Measurements from ENCODE around the gene TEKTIP1. TPM values are rescaled to one million over a fixed set of nuclear protein-coding genes. Genes with fewer than 3 reads are reported as not detected.
"Not testable (repeated sequence)": the region's sequence is repeated elsewhere in the genome, so short reads cannot be mapped to it uniquely, and the experiment has no call there.

The TEKTIP1 gene
- total RNA-seq, 2 experiments from 2014 or later, result 4.3 to 6.6 TPM

DNA sequence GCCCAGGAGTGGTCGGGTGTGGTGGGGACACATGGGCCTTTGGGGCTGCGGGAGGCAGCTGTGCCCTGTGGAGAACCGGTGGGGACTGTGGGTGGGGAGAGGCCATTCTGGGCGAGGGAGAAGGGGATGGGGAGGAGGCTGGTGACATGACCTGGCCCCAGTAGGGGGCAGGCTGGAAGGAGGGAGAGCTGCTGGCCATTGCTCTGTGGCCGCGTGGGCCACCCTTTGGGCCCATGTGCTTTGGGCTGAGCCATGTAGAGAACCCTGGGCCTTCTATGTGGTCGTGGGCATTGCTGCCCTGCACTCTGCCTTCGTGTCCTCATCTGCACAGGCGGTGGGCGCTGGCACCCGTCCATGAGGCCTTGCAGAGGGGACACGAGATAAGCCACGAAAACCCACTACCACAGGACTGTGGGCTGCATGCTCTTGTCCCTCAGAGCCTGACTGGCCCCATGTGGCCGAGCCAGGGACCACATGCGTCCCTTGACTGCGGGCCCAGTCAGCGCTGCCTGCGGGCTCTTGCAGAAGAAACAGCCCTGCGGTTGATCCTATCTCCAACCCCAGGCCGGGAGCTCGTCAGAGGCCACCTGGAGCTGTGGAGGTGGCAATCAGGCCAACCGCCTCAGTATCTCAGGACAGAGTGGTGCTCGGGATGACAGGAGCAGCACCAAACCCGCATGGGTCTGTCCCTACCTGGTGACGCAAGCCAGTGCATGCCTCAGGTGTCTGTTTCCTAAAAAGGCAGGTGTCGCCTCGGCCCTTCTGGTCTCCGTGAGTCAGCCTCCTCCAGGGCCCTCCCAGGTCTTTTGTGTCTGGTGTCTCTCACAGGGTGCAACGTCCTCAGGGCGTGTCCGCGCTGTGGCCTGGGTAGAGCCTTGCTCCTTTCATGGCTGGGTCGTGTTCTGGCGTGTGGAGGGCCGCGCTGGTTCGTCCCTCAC, 18.5 kb upstream of the TEKTIP1 start:
- CTCF ChIA-PET, result no interaction called here

DNA sequence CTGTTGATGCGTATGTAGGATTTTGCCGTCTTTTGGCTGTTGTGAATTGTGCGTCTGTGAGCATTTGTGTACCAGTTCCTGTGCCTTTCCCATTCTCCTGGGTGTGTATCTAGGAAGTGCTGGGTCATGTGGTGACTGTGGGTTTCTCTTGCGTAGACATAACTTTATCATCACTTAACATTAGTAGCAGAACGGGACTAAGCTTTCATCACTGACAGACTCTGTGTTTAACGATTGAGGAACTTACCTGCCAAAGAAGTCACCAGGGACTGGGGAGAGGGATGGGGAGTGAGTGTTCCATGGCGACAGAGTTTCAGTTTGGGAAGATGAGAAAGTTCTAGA, 17.9 kb upstream of the TEKTIP1 start:
- Mint-ChIP-seq H3K4me3 (no peak overlapping the region), H3K4me1 (peaks cover 14% of the 10 kb centered on the region), H3K27me3 (no peaks in the 10 kb centered on the region), H3K36me3 (ENCODE audit: low read depth) (peaks cover 28% of the 10 kb centered on the region), H3K27ac (no peak overlapping the region), H3K9me3 (no peaks in the 10 kb centered on the region)
- POLR2A ChIA-PET, result no interaction called here
- CTCF ChIA-PET, result no interaction called here
- DNase-seq, result no peak

More for the DNA sequence above, 18.5 kb upstream of the TEKTIP1 start:
- DNase-seq, result no peak
- Mint-ChIP-seq H3K4me3 (no peak overlapping the region), H3K9me3 (no peaks in the 10 kb centered on the region), H3K27ac (no peak overlapping the region), H3K4me1 (peaks cover 18% of the 10 kb centered on the region), H3K27me3 (no peaks in the 10 kb centered on the region), H3K36me3 (ENCODE audit: low read depth) (peaks cover 25% of the 10 kb centered on the region)
- POLR2A ChIA-PET, result no interaction called here

DNA sequence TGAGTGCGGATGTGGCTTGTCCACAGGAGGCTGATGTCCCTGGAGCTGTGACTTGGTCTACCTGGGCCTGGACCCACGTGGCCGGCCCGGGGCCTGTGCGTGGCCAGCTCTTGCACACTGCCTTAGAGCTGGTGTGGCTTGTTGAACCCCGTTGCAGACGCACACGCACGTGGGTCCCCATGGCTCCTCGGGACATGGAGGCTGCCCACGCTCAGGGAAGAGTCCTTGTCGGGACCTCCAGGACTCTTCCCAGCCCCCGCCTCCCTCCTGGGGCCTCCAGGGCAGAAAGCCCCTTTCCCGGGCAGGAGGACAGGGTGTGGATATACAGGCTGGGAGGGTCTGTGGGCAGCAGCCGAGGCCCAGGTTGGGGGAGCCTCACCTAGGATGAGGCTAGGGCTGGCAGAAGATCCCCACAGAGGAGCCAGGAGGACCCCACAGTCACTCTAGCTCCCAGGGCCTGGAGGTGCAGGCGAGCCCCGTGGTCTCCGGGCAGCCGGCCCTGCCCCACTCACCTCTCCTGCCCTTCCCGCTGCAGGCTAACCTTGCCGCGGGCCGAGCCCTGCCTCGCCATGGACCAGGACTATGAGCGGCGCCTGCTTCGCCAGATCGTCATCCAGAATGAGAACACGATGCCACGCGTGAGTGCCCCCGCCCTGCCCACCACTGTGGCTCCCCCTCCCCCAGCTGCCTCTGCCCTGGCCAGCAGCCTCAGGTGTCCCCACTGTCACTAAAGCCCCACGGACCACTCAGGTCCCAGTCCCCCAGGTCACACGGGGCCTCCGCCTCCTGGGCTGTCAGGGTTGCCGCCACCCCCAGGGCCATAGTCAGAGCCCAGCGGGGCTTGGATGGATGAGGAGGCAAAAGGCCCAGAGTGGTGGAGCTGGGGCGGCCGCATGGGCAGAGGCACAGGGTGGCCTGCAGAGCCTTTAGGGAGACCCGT, 16.3 kb upstream of the TEKTIP1 start:
- Mint-ChIP-seq H3K27me3 (no peaks in the 10 kb centered on the region), H3K27ac (no peak overlapping the region), H3K4me1 (peaks cover 4% of the 10 kb centered on the region), H3K36me3 (ENCODE audit: low read depth) (peaks cover 33% of the 10 kb centered on the region), H3K4me3 (no peak overlapping the region), H3K9me3 (no peaks in the 10 kb centered on the region)
- POLR2A ChIA-PET, result no interaction called here
- CTCF ChIA-PET, result interaction anchor here (0.7 kb wide), 1 partner anchor 306 kb away, joined by 4 read pairs; no protein-coding TSS in a partner anchor
- DNase-seq, result no peak

DNA sequence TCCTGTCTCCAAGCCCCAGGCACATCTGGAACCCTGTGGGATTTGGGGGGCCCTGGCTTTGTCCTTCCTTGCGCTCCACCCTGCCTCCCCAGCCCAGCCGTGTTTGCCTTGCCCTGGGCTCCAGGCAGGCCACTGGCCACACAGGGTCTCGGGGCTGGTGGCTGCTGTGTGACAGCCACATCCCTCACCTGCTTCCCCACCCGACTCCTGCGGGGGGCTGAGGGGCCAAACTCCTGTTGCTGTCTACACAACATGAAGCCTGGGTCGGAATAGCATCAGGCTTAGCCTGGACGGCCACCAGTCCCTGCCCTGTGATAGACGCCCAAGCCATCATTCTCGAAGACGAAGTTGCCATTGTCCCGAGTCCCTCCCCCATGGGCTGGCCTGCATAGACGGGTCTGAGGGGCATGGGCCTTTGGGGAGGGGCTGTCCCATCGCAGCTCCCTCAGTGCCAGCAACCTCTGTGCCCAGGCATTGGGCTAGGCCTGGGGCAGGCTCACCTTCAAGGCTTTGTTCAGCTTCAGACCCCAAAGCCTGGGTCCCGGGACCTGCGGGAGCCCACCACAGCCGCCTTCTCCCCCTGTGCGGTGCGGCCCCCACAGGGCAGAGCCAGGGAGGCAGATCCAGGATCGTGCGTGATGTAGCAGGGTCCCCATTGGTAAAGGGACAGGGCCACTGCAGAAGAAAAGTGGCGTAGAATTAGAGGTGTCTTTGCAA, 15.5 kb upstream of the TEKTIP1 start:
- POLR2A ChIA-PET, result no interaction called here
- H3K4me3 Mint-ChIP-seq, result no peak overlapping the region
- peaks cover 33% of the 10 kb centered on the region for H3K36me3 Mint-ChIP-seq (ENCODE audit: low read depth)
- no peaks in the 10 kb centered on the region for H3K9me3 Mint-ChIP-seq
- H3K4me1 Mint-ChIP-seq, result peaks cover 4% of the 10 kb centered on the region
- DNase-seq, result no peak
- CTCF ChIA-PET, result no interaction called here
- no peaks in the 10 kb centered on the region for H3K27me3 Mint-ChIP-seq
- H3K27ac Mint-ChIP-seq, result no peak overlapping the region

DNA sequence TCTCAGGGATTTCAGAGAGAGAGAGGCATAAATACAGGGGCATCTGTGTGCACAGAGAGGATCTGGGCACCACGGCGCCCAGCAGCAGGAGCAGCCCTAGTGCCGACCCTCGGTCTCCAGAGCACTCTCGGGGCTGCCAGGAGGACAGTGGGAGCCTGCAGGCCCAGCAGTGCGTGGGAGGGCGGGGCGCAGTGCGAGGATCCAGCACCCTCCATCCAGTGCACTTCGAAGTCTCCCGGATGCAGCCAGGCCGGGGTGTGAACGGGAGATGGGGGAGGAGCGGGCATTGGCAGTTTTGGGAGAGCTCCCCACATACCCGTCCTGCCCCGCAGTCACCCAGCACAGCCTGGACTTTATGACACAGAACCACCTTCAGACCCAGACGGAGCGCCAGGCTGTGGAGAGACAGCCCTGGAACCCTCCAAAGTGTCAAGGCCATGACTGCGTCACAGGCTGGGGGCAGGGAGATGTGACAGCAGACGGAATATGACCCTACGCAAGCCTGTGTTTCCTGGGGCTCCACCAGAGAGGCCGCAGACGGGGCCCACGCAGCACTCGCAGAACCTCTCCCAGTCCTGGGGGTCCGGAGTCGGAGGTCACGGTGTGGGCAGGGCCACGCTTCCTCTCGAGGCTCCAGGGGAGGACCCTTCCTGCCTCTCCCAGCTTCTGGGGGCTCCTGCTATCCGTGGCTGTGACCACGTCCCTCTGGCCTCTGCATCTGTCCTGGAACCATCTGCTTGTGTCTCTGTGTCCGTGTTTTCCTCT, 14.7 kb upstream of the TEKTIP1 start:
- no peak for DNase-seq
- Mint-ChIP-seq H3K36me3 (ENCODE audit: low read depth) (peaks cover 33% of the 10 kb centered on the region), H3K4me1 (peaks cover 4% of the 10 kb centered on the region), H3K9me3 (no peaks in the 10 kb centered on the region), H3K4me3 (no peak overlapping the region), H3K27me3 (no peaks in the 10 kb centered on the region), H3K27ac (no peak overlapping the region)
- ChIA-PET POLR2A (no interaction called here), CTCF (no interaction called here)

DNA sequence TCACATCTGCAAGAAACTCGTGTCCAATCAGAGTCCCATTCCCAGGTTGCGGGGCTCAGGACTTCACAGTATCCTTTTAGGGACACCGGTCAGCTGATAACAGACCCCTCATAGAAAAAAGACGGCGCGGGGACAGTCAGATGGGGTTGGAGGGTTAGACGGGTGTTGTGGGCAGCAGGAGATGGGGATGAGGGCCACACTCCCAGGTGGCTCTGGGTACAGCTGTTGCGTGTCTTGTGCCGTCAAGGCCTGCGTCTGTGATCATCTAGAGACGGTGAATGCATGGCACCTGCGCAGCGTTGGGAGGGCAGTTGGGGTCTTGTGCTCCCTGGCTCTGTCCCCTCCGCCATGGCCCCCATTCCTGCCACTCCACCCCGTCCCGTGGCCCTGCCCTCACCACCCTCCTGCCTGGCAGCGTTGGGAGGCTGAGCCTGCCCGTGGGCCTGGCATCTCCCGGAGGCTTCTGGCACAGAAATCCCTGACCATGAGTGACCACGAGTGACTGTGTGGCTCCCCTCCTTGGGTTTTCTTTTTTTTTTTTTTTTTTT, 14.0 kb upstream of the TEKTIP1 start:
- H3K27ac Mint-ChIP-seq, result no peak overlapping the region
- no peaks in the 10 kb centered on the region for H3K9me3 Mint-ChIP-seq
- H3K27me3 Mint-ChIP-seq, result no peaks in the 10 kb centered on the region
- H3K36me3 Mint-ChIP-seq (ENCODE audit: low read depth), result peaks cover 33% of the 10 kb centered on the region
- CTCF ChIA-PET, result no interaction called here
- peaks cover 4% of the 10 kb centered on the region for H3K4me1 Mint-ChIP-seq
- POLR2A ChIA-PET, result no interaction called here
- no peak overlapping the region for H3K4me3 Mint-ChIP-seq
- DNase-seq, result no peak

DNA sequence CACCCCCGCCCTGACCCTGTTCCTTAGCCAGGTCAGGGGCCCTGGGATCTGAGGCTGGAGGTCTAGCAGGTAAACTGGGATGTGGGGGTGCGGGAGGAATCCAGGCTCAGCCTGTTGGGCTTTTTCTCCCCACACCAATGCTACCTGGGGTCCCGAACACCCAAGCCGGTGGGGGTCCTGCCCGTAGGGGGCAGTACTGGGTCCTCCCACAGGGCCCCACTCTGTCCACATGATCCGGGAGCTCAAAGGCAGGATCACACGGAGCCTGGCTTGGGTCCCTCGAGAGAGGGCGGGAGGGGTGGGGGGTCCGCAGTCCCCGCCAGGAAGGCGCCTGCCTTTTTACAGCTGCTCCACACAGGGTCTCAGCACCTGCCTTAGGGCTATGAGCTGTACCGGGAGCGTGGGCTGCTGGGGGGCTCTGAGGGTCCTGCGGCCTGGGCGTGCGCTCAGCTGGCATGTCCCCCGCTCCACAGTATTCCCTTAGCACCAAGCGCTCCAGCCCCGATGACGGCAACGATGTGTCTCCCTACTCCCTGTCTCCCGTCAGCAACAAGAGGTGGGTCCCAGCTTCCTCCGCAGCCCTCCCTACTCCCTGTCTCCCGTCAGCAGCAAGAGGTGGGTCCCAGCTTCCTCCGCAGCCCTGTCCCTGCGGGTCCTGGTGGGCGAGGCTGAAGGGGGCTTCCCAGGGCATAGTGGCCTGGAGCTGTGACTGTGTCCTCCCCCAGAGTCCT, 12.3 kb upstream of the TEKTIP1 start:
- peaks cover 32% of the 10 kb centered on the region for H3K36me3 Mint-ChIP-seq (ENCODE audit: low read depth)
- ChIA-PET POLR2A (no interaction called here), CTCF (no interaction called here)
- H3K27me3 Mint-ChIP-seq, result no peaks in the 10 kb centered on the region
- DNase-seq, result no peak
- H3K4me3 Mint-ChIP-seq, result no peak overlapping the region
- no peaks in the 10 kb centered on the region for H3K4me1 Mint-ChIP-seq
- H3K27ac Mint-ChIP-seq, result no peak overlapping the region
- H3K9me3 Mint-ChIP-seq, result no peaks in the 10 kb centered on the region

DNA sequence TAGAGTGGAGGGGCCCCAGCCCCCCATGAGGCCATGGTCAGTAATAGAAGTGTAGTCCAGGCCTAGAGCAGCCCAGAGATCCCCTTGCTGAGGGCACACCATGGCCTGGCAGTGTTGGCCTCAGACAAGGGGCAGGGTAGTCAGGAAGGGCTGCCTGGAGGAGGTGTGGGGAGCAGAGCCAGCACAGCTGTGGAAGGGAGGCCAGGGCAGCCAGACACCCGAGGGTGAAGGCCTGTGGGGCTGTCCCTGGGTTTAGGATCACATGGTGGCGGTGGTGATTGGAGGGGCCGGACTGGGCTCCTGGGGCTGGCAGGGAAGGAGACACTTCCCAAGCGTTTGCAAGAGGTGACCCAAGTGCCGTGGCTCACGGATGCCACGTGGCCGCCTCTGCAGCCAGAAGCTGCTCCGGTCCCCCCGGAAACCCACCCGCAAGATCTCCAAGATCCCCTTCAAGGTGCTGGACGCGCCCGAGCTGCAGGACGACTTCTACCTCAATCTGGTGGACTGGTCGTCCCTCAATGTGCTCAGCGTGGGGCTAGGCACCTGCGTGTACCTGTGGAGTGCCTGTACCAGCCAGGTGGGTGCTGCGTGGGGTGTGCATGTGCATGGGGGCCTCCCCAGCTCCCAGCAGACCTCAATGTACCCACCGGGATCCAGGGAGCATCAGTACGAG, 11.6 kb upstream of the TEKTIP1 start:
- H3K9me3 Mint-ChIP-seq, result no peaks in the 10 kb centered on the region
- H3K36me3 Mint-ChIP-seq (ENCODE audit: low read depth), result peaks cover 28% of the 10 kb centered on the region
- ChIA-PET POLR2A (no interaction called here), CTCF (no interaction called here)
- H3K27ac Mint-ChIP-seq, result no peak overlapping the region
- DNase-seq, result no peak
- H3K4me1 Mint-ChIP-seq, result no peaks in the 10 kb centered on the region
- no peaks in the 10 kb centered on the region for H3K27me3 Mint-ChIP-seq
- H3K4me3 Mint-ChIP-seq, result no peak overlapping the region

DNA sequence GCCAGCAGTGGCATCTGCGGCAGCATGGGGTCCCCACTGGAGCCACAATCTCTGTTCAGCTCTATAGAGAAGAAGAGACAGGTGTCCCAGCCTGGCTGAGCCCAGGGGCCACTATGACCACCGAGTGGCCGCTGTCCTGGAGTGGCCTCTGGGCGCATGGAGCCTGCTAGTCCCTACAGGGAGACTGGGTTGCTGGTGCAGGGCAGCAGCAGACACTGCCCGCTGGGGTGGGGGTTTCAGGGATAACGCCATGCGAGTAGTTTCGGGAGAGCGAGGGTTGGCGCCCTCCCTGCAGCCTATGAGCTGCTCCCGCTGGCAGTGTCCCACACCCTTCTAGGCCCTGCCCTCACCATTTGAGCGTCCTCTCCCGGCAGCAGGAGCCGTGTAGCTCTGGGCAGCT, 10.9 kb upstream of the TEKTIP1 start:
- Mint-ChIP-seq H3K27ac (no peak overlapping the region), H3K36me3 (ENCODE audit: low read depth) (peaks cover 30% of the 10 kb centered on the region), H3K9me3 (no peaks in the 10 kb centered on the region), H3K27me3 (no peaks in the 10 kb centered on the region), H3K4me1 (no peaks in the 10 kb centered on the region), H3K4me3 (no peak overlapping the region)
- CTCF ChIA-PET, result no interaction called here
- POLR2A ChIA-PET, result no interaction called here
- no peak for DNase-seq

DNA sequence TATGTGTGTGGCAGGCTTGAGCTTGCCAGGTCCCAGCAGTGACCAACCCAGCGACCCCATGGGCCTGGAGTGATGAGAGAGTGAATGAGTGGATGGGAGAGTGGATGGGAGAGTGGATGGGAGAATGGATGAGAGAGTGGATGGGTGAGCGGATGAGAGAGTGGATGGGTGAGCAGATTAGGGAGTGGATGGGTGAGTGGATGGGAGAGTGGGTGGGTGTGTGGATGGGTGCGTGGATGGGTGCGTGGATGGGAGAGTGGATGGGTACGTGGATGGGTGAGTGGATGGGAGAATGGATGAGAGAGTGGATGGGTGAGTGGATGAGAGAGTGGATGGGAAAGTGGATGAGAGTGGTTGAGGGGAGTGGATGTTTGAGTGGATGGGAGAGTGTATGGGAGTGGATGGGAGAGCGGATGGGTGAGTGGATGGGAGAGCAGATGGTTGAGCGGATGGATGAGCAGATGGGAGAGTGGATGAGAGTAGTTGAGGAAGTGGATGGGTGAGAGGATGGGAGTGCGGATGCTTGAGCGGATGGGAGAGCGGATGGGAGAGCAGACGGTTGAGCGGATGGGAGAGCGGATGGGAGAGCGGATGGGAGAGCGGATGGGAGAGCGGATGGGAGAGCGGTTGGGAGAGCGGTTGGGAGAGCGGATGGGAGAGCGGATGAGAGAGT, 10.3 kb upstream of the TEKTIP1 start:
- CTCF ChIA-PET, result no interaction called here
- POLR2A ChIA-PET, result no interaction called here
- no peaks in the 10 kb centered on the region for H3K9me3 Mint-ChIP-seq
- no peak overlapping the region for H3K4me3 Mint-ChIP-seq
- no peak overlapping the region for H3K27ac Mint-ChIP-seq
- peaks cover 34% of the 10 kb centered on the region for H3K36me3 Mint-ChIP-seq (ENCODE audit: low read depth)
- no peaks in the 10 kb centered on the region for H3K27me3 Mint-ChIP-seq
- no peaks in the 10 kb centered on the region for H3K4me1 Mint-ChIP-seq
- DNase-seq, result no peak

DNA sequence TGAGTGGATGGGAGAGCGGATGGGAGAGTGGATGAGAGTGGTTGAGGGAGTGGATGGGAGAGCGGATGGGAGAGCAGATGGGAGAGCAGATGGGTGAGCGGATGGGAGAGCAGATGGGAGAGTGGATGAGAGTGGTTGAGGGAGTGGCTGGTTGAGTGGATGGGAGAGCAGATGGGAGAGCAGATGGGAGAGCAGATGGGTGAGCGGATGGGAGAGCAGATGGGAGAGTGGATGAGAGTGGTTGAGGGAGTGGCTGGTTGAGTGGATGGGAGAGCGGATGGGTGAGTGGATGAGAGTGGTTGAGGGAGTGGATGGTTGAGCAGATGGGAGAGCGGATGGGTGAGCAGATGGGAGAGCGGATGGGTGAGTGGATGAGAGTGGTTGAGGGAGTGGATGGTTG, 9.7 kb upstream of the TEKTIP1 start:
- CTCF ChIA-PET, H3K4me3 Mint-ChIP-seq, H3K4me1 Mint-ChIP-seq, H3K27me3 Mint-ChIP-seq, H3K27ac Mint-ChIP-seq, H3K9me3 Mint-ChIP-seq, POLR2A ChIA-PET, DNase-seq: not testable (repeated sequence)
- peaks cover 29% of the 10 kb centered on the region for H3K36me3 Mint-ChIP-seq (ENCODE audit: low read depth)

All from activated CD4-positive, alpha-beta memory T cell treated with anti-CD3 and anti-CD28 coated beads, Interleukin-2, amount 10 ng/mL, durations not matched to agents 7 days and 5 days (primary cell).